ENCODE results near the gene CACFD1.

The CACFD1 gene

DNA sequence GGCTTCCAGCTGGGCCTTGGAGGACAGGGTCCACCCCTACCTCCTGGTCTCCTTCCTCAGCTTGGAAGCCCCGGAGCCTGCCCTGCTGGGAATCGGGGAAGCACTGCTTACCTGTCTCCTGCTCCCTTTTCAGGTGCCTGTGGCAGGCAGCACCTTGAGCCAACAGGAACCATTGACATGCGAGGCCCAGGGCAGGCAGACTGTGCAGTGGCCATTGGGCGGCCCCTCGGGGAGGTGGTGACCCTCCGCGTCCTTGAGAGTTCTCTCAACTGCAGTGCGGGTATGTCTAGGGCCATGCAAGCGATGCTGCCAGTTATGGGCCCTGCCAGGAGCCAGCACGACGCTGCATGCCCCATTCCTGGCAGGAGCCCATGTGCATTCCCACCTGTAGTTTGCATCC lies 3.8 kb upstream of the CACFD1 start:
- H3K4me3 ChIP-seq (ENCODE audit: low read length), result no peak overlapping the region
- H3K4me2 ChIP-seq (ENCODE audit: low read length), result no peak overlapping the region
- H3K9me3 ChIP-seq (ENCODE audit: control insufficient read depth, insufficient read depth, low read length), result no peaks in the 10 kb centered on the region
- no peaks in the 10 kb centered on the region for H3K79me2 ChIP-seq (ENCODE audit: control insufficient read depth, low read length)
- no peaks in the 10 kb centered on the region for H3K36me3 ChIP-seq (ENCODE audit: control insufficient read depth, low read length)
- 0 out of 2 replicates have a peak, but pooled peaks cover 3% of the 10 kb centered on the region for H3F3A ChIP-seq (ENCODE audit: control insufficient read depth, insufficient read depth)
- H3K27ac ChIP-seq (ENCODE audit: low read depth, low read length), result no peak overlapping the region
- no peaks in the 10 kb centered on the region for H4K20me1 ChIP-seq (ENCODE audit: control insufficient read depth, insufficient read depth, low read depth, low read length)
- H3K4me1 ChIP-seq (ENCODE audit: control insufficient read depth, low read length), result peaks cover 14% of the 10 kb centered on the region
- no peaks in the 10 kb centered on the region for H3K9me2 ChIP-seq (replicated peaks; ENCODE audit: control insufficient read depth, low read length)
- TF ChIP-seq, protein P1, sequence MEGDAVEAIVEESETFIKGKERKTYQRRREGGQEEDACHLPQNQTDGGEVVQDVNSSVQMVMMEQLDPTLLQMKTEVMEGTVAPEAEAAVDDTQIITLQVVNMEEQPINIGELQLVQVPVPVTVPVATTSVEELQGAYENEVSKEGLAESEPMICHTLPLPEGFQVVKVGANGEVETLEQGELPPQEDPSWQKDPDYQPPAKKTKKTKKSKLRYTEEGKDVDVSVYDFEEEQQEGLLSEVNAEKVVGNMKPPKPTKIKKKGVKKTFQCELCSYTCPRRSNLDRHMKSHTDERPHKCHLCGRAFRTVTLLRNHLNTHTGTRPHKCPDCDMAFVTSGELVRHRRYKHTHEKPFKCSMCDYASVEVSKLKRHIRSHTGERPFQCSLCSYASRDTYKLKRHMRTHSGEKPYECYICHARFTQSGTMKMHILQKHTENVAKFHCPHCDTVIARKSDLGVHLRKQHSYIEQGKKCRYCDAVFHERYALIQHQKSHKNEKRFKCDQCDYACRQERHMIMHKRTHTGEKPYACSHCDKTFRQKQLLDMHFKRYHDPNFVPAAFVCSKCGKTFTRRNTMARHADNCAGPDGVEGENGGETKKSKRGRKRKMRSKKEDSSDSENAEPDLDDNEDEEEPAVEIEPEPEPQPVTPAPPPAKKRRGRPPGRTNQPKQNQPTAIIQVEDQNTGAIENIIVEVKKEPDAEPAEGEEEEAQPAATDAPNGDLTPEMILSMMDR (IDR thresholded peaks at IDR 0.05; ENCODE audit: low read depth, low read length, poor library complexity, severe bottlenecking), result no peak
- TF ChIP-seq EZH2phosphoT487 (IDR thresholded peaks at IDR 0.05; ENCODE audit: borderline replicate concordance, low read length), result no peak
- peaks cover 19% of the 10 kb centered on the region for H3K27me3 ChIP-seq (ENCODE audit: control insufficient read depth, low read length)

DNA sequence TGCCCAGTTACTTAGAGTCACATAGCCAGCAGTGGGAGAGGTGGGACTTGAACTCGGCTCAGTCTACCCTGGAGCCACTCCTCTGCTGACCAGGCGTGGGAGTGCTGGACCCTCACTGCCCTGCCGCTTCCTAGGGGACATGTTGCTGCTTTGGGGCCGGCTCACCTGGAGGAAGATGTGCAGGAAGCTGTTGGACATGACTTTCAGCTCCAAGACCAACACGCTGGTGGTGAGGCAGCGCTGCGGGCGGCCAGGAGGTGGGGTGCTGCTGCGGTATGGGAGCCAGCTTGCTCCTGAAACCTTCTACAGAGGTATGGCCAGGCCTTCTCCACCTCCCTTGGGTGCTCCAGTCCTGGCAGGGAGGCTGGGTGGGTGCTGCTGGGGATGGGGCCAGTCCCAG lies 3.4 kb upstream of the CACFD1 start:
- no peak overlapping the region for H3K27ac ChIP-seq (ENCODE audit: low read depth, low read length)
- no peaks in the 10 kb centered on the region for H3K36me3 ChIP-seq (ENCODE audit: control insufficient read depth, low read length)
- H3K4me1 ChIP-seq (ENCODE audit: control insufficient read depth, low read length), result peaks cover 16% of the 10 kb centered on the region
- 0 out of 2 replicates have a peak, but pooled peaks cover 5% of the 10 kb centered on the region for H3F3A ChIP-seq (ENCODE audit: control insufficient read depth, insufficient read depth)
- H3K27me3 ChIP-seq (ENCODE audit: control insufficient read depth, low read length), result peaks cover 18% of the 10 kb centered on the region
- H3K79me2 ChIP-seq (ENCODE audit: control insufficient read depth, low read length), result no peaks in the 10 kb centered on the region
- no peak for TF ChIP-seq EZH2phosphoT487 (IDR thresholded peaks at IDR 0.05; ENCODE audit: borderline replicate concordance, low read length)
- TF ChIP-seq, protein P1 (IDR thresholded peaks at IDR 0.05; ENCODE audit: low read depth, low read length, poor library complexity, severe bottlenecking), result peak; percentile 32
- H3K4me3 ChIP-seq (ENCODE audit: low read length), result no peak overlapping the region
- no peak overlapping the region for H3K4me2 ChIP-seq (ENCODE audit: low read length)
- no peaks in the 10 kb centered on the region for H3K9me2 ChIP-seq (replicated peaks; ENCODE audit: control insufficient read depth, low read length)
- H3K9me3 ChIP-seq (ENCODE audit: control insufficient read depth, insufficient read depth, low read length), result no peaks in the 10 kb centered on the region
- 0 out of 2 replicates have a peak, but pooled peaks cover 4% of the 10 kb centered on the region for H4K20me1 ChIP-seq (ENCODE audit: control insufficient read depth, insufficient read depth, low read depth, low read length)

DNA sequence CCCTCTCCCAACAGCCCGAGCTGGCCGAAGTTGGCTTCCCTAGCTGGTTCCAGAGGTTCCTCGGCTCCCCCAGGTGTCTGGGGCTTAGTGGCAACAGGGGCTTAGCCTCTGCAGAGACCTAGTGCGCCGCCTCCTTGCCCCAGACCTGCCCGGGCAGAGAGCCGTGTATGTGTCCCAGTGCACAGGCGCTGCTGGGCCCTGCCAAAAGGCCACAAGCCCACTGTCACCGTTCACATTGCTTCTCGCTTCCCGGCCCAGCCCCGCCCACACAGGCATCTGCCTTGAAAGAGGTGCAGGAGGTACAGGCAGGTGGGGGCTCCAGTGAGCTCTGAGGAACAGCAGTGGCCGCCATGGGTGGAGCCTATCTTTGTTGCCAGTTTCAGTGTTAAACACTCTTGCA lies 2.5 kb upstream of the CACFD1 start:
- H3K4me2 ChIP-seq (ENCODE audit: low read length), result no peak overlapping the region
- H3F3A ChIP-seq (ENCODE audit: control insufficient read depth, insufficient read depth), result 0 out of 2 replicates have a peak, but pooled peaks cover 5% of the 10 kb centered on the region

More for the DNA sequence above, 2.5 kb upstream of the CACFD1 start:
- H3K9me2 ChIP-seq (replicated peaks; ENCODE audit: control insufficient read depth, low read length), result no peaks in the 10 kb centered on the region
- H3K4me3 ChIP-seq (ENCODE audit: low read length), result no peak overlapping the region
- no peaks in the 10 kb centered on the region for H3K79me2 ChIP-seq (ENCODE audit: control insufficient read depth, low read length)
- 0 out of 2 replicates have a peak, but pooled peaks cover 5% of the 10 kb centered on the region for H4K20me1 ChIP-seq (ENCODE audit: control insufficient read depth, insufficient read depth, low read depth, low read length)
- H3K27ac ChIP-seq (ENCODE audit: low read depth, low read length), result no peak overlapping the region
- H3K4me1 ChIP-seq (ENCODE audit: control insufficient read depth, low read length), result peaks cover 23% of the 10 kb centered on the region
- TF ChIP-seq, protein P1 (IDR thresholded peaks at IDR 0.05; ENCODE audit: low read depth, low read length, poor library complexity, severe bottlenecking), result no peak
- no peak for TF ChIP-seq EZH2phosphoT487 (IDR thresholded peaks at IDR 0.05; ENCODE audit: borderline replicate concordance, low read length)
- no peaks in the 10 kb centered on the region for H3K36me3 ChIP-seq (ENCODE audit: control insufficient read depth, low read length)
- no peaks in the 10 kb centered on the region for H3K9me3 ChIP-seq (ENCODE audit: control insufficient read depth, insufficient read depth, low read length)
- H3K27me3 ChIP-seq (ENCODE audit: control insufficient read depth, low read length), result peaks cover 17% of the 10 kb centered on the region

Data from DOHH2 (cell line).